ENCODE results near the gene VGF. TPM values are rescaled to one million over a fixed set of nuclear protein-coding genes. Genes with fewer than 3 reads are reported as not detected.

The VGF gene
- total RNA-seq, 1 donor from 2014 or later = 0.21 TPM

- H3K36me3 Mint-ChIP-seq (ENCODE audit: low read depth) = no peaks in the 10 kb centered on the region
Measured at GRCh38 chr7:101177644-101178043, 12.3 kb upstream of the VGF start.

GRCh38 chr7:101175664-101176063, 10.3 kb upstream of the VGF start:
- Mint-ChIP-seq H3K36me3 (ENCODE audit: low read depth) (no peaks in the 10 kb centered on the region), H3K27me3 (ENCODE audit: insufficient read depth) (peaks cover 79% of the 10 kb centered on the region), H3K9me3 (no peaks in the 10 kb centered on the region), H3K4me1 (ENCODE audit: low read depth) (peaks cover 24% of the 10 kb centered on the region), H3K4me3 (no peak overlapping the region), H3K27ac (no peak overlapping the region)
- intact Hi-C loops (cut with micrococcal nuclease) = loop anchor here (10.0 kb wide), 2 partner anchors 129 to 211 kb away; partner anchors contain the start of gene MUC12
- DNase-seq (ENCODE audit: low spot score) = no peak

More at GRCh38 chr7:101177644-101178043, 12.3 kb upstream of the VGF start:
- DNase-seq (ENCODE audit: low spot score) = no peak
- Mint-ChIP-seq H3K27me3 (ENCODE audit: insufficient read depth) (peaks cover 79% of the 10 kb centered on the region), H3K27ac (no peak overlapping the region), H3K9me3 (no peaks in the 10 kb centered on the region), H3K4me1 (ENCODE audit: low read depth) (peaks cover 18% of the 10 kb centered on the region), H3K4me3 (no peak overlapping the region)
- intact Hi-C loops (cut with micrococcal nuclease) = loop anchor here (10.0 kb wide), 2 partner anchors 127 to 213 kb away; partner anchors contain the start of gene MUC12

GRCh38 chr7:101174322-101174854, 9.0 kb upstream of the VGF start:
- Mint-ChIP-seq H3K4me1 (ENCODE audit: low read depth) (peaks cover 34% of the 10 kb centered on the region), H3K27ac (no peak overlapping the region), H3K36me3 (ENCODE audit: low read depth) (no peaks in the 10 kb centered on the region), H3K27me3 (ENCODE audit: insufficient read depth) (peaks cover 85% of the 10 kb centered on the region), H3K4me3 (peak overlapping the region; percentile 65), H3K9me3 (no peaks in the 10 kb centered on the region)
- intact Hi-C loops (cut with micrococcal nuclease) = loop anchor here (1.0 to 10.0 kb wide), 4 partner anchors 8 to 210 kb away; partner anchors contain the start of genes MUC12 and VGF
- DNase-seq (ENCODE audit: low spot score) = no peak

GRCh38 chr7:101173752-101174244, 8.4 kb upstream of the VGF start:
- Mint-ChIP-seq H3K4me1 (ENCODE audit: low read depth) (peaks cover 40% of the 10 kb centered on the region), H3K4me3 (peak overlapping the region; percentile 65), H3K27me3 (ENCODE audit: insufficient read depth) (peaks cover 85% of the 10 kb centered on the region), H3K9me3 (no peaks in the 10 kb centered on the region), H3K27ac (no peak overlapping the region), H3K36me3 (ENCODE audit: low read depth) (no peaks in the 10 kb centered on the region)
- DNase-seq (ENCODE audit: low spot score) = peak; percentile 69
- intact Hi-C loops (cut with micrococcal nuclease) = loop anchor here (1.0 to 10.0 kb wide), 4 partner anchors 8 to 209 kb away; partner anchors contain the start of genes MUC12 and VGF

GRCh38 chr7:101172854-101173751, 7.7 kb upstream of the VGF start:
- Mint-ChIP-seq H3K4me1 (ENCODE audit: low read depth) (peaks cover 46% of the 10 kb centered on the region), H3K27ac (peak overlapping the region; percentile 65), H3K9me3 (no peaks in the 10 kb centered on the region), H3K27me3 (ENCODE audit: insufficient read depth) (peaks cover 86% of the 10 kb centered on the region), H3K4me3 (peak overlapping the region; percentile 26), H3K36me3 (ENCODE audit: low read depth) (no peaks in the 10 kb centered on the region)
- DNase-seq (ENCODE audit: low spot score) = no peak
- intact Hi-C loops (cut with micrococcal nuclease) = loop anchor here (10.0 kb wide), 2 partner anchors 132 to 208 kb away; partner anchors contain the start of gene MUC12

- H3K27me3 Mint-ChIP-seq (ENCODE audit: insufficient read depth) = peaks cover 86% of the 10 kb centered on the region
- peaks cover 53% of the 10 kb centered on the region for H3K4me1 Mint-ChIP-seq (ENCODE audit: low read depth)
- peak overlapping the region; percentile 26 for H3K4me3 Mint-ChIP-seq
- H3K36me3 Mint-ChIP-seq (ENCODE audit: low read depth) = no peaks in the 10 kb centered on the region
- DNase-seq (ENCODE audit: low spot score) = no peak
- intact Hi-C loops (cut with micrococcal nuclease) = loop anchor here (10.0 kb wide), 2 partner anchors 133 to 207 kb away; partner anchors contain the start of gene MUC12
- H3K9me3 Mint-ChIP-seq = no peaks in the 10 kb centered on the region
- peak overlapping the region; percentile 65 for H3K27ac Mint-ChIP-seq
Measured at GRCh38 chr7:101172005-101172853, 6.9 kb upstream of the VGF start.

- intact Hi-C loops (cut with micrococcal nuclease) = loop anchor here (10.0 kb wide), 2 partner anchors 133 to 207 kb away; partner anchors contain the start of gene MUC12
- Mint-ChIP-seq H3K9me3 (no peaks in the 10 kb centered on the region), H3K36me3 (ENCODE audit: low read depth) (no peaks in the 10 kb centered on the region), H3K27ac (peak overlapping the region; percentile 66), H3K27me3 (ENCODE audit: insufficient read depth) (peaks cover 84% of the 10 kb centered on the region), H3K4me1 (ENCODE audit: low read depth) (peaks cover 60% of the 10 kb centered on the region), H3K4me3 (no peak overlapping the region)
- no peak for DNase-seq (ENCODE audit: low spot score)
Measured at GRCh38 chr7:101171442-101171837, 6.1 kb upstream of the VGF start.

GRCh38 chr7:101170617-101171441, 5.5 kb upstream of the VGF start:
- H3K4me3 Mint-ChIP-seq = no peak overlapping the region
- no peak for DNase-seq (ENCODE audit: low spot score)
- peak overlapping the region; percentile 66 for H3K27ac Mint-ChIP-seq
- H3K36me3 Mint-ChIP-seq (ENCODE audit: low read depth) = no peaks in the 10 kb centered on the region
- peaks cover 66% of the 10 kb centered on the region for H3K4me1 Mint-ChIP-seq (ENCODE audit: low read depth)
- peaks cover 83% of the 10 kb centered on the region for H3K27me3 Mint-ChIP-seq (ENCODE audit: insufficient read depth)
- intact Hi-C loops (cut with micrococcal nuclease) = loop anchor here (10.0 kb wide), 2 partner anchors 134 to 206 kb away; partner anchors contain the start of gene MUC12
- H3K9me3 Mint-ChIP-seq = no peaks in the 10 kb centered on the region

- Mint-ChIP-seq H3K9me3 (no peaks in the 10 kb centered on the region), H3K4me3 (peak overlapping the region; percentile 71), H3K36me3 (ENCODE audit: low read depth) (peaks cover 3% of the 10 kb centered on the region), H3K27me3 (ENCODE audit: insufficient read depth) (peaks cover 83% of the 10 kb centered on the region), H3K27ac (peak overlapping the region; percentile 77), H3K4me1 (ENCODE audit: low read depth) (peaks cover 75% of the 10 kb centered on the region)
- intact Hi-C loops (cut with micrococcal nuclease) = loop anchor here (1.0 to 10.0 kb wide), 3 partner anchors 26 to 205 kb away; partner anchors contain the start of gene MUC12
- peak; percentile 75 for DNase-seq (ENCODE audit: low spot score)
Measured at GRCh38 chr7:101169838-101170551, 4.6 kb upstream of the VGF start.

GRCh38 chr7:101169110-101169837, 3.9 kb upstream of the VGF start:
- Mint-ChIP-seq H3K27ac (peak overlapping the region; percentile 77), H3K4me1 (ENCODE audit: low read depth) (peaks cover 75% of the 10 kb centered on the region), H3K9me3 (no peaks in the 10 kb centered on the region), H3K27me3 (ENCODE audit: insufficient read depth) (peaks cover 82% of the 10 kb centered on the region), H3K4me3 (peak overlapping the region; percentile 71), H3K36me3 (ENCODE audit: low read depth) (peaks cover 3% of the 10 kb centered on the region)
- DNase-seq (ENCODE audit: low spot score) = no peak
- intact Hi-C loops (cut with micrococcal nuclease) = loop anchor here (1.0 kb wide), 1 partner anchor 25 kb away; no protein-coding TSS in a partner anchor
